ENCODE results near the gene MYO1B. TPM values are rescaled to one million over a fixed set of nuclear protein-coding genes. Genes with fewer than 3 reads are reported as not detected.
A peak's percentile ranks its signal among the peaks of the same experiment; 100 is the strongest.

MYO1B gene
- total RNA-seq, 1 donor = 177 TPM

GRCh38 chr2:191202881-191203397, 42.3 kb upstream of the MYO1B start:
- peak; percentile 67 for DNase-seq (ENCODE audit: low read depth)
- H3K4me3 ChIP-seq (ENCODE audit: low read depth, low read length) = no peak overlapping the region
- no peak for TF ChIP-seq CTCF (IDR thresholded peaks at IDR 0.05; ENCODE audit: insufficient read depth, low read depth, low read length)

GRCh38 chr2:191204433-191204832, 40.8 kb upstream of the MYO1B start:
- no peak overlapping the region for H3K4me3 ChIP-seq (ENCODE audit: low read depth, low read length)
- no peak for DNase-seq (ENCODE audit: low read depth)
- TF ChIP-seq CTCF (IDR thresholded peaks at IDR 0.05; ENCODE audit: insufficient read depth, low read depth, low read length) = no peak

GRCh38 chr2:191206613-191207471, 38.4 kb upstream of the MYO1B start:
- no peak for TF ChIP-seq CTCF (IDR thresholded peaks at IDR 0.05; ENCODE audit: insufficient read depth, low read depth, low read length)
- DNase-seq (ENCODE audit: low read depth) = no peak
- no peak overlapping the region for H3K4me3 ChIP-seq (ENCODE audit: low read depth, low read length)

GRCh38 chr2:191209340-191209739, 35.9 kb upstream of the MYO1B start:
- TF ChIP-seq CTCF (IDR thresholded peaks at IDR 0.05; ENCODE audit: insufficient read depth, low read depth, low read length) = no peak
- no peak for DNase-seq (ENCODE audit: low read depth)
- no peak overlapping the region for H3K4me3 ChIP-seq (ENCODE audit: low read depth, low read length)

- no peak for DNase-seq (ENCODE audit: low read depth)
- TF ChIP-seq CTCF (IDR thresholded peaks at IDR 0.05; ENCODE audit: insufficient read depth, low read depth, low read length) = no peak
- H3K4me3 ChIP-seq (ENCODE audit: low read depth, low read length) = no peak overlapping the region
Observed at GRCh38 chr2:191212119-191212518, 33.1 kb upstream of the MYO1B start.

- TF ChIP-seq CTCF (IDR thresholded peaks at IDR 0.05; ENCODE audit: insufficient read depth, low read depth, low read length) = no peak
- no peak overlapping the region for H3K4me3 ChIP-seq (ENCODE audit: low read depth, low read length)
- DNase-seq (ENCODE audit: low read depth) = no peak
Observed at GRCh38 chr2:191213333-191213732, 31.9 kb upstream of the MYO1B start.
